ENCODE results near the gene MAN1B1. TPM values are rescaled to one million over a fixed set of nuclear protein-coding genes. Genes with fewer than 3 reads are reported as not detected.

Gene MAN1B1
- total RNA-seq, 1 donor from 2014 or later, result 109 TPM

DNA sequence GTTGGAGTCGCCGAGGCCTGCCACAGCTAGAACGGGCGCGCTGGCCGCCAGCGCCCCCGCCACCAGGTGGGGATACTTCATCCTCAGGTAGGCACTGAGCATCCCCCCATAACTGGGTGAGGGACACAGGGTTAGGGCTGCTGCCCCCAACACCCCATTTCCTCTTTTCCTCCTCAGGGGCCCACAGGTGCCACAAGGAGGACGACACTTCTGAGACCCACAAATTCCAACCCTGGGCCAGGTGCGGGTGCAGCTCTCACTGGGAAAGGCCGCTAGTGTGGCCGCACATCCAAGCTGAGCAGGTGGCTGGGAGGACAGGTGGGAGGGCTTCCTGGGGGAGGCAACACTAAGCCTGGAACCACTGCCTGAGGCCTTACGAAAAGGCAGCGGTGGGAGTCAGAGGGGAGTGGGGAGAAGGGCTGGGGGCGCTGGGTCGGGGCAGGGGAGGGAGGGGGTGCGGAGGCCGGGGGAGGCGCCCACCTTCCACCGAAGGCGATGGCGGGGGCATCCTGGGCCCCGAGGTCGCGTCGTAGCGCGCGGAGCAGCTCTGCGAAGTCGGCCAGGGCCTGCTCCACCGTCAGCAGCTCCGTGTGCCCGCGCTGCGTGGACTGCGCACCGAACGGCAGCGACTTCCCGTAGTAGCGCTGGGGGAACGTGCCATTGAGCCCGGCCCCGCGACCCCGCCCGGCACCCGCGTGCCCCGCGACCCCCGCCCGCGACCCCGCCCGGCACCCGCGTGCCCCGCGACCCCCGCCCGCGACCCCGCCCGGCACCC lies 26.8 kb downstream of the MAN1B1 start:
- H3K9me3 Mint-ChIP-seq (ENCODE audit: unreplicated experiment), result no peaks in the 10 kb centered on the region
- TF ChIP-seq, protein P1, sequence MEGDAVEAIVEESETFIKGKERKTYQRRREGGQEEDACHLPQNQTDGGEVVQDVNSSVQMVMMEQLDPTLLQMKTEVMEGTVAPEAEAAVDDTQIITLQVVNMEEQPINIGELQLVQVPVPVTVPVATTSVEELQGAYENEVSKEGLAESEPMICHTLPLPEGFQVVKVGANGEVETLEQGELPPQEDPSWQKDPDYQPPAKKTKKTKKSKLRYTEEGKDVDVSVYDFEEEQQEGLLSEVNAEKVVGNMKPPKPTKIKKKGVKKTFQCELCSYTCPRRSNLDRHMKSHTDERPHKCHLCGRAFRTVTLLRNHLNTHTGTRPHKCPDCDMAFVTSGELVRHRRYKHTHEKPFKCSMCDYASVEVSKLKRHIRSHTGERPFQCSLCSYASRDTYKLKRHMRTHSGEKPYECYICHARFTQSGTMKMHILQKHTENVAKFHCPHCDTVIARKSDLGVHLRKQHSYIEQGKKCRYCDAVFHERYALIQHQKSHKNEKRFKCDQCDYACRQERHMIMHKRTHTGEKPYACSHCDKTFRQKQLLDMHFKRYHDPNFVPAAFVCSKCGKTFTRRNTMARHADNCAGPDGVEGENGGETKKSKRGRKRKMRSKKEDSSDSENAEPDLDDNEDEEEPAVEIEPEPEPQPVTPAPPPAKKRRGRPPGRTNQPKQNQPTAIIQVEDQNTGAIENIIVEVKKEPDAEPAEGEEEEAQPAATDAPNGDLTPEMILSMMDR (IDR thresholded peaks at IDR 0.05), result no peak
- peaks cover 4% of the 10 kb centered on the region for H3K36me3 Mint-ChIP-seq (ENCODE audit: unreplicated experiment)
- no peak overlapping the region for H3K27ac Mint-ChIP-seq (ENCODE audit: unreplicated experiment)
- no peaks in the 10 kb centered on the region for H3K27me3 Mint-ChIP-seq (ENCODE audit: unreplicated experiment)
- H3K4me1 Mint-ChIP-seq (ENCODE audit: unreplicated experiment), result peaks cover 3% of the 10 kb centered on the region
- no peak for DNase-seq (ENCODE audit: extremely low spot score, unreplicated experiment)
- peak overlapping the region; percentile 59 for H3K4me3 Mint-ChIP-seq (ENCODE audit: unreplicated experiment)

DNA sequence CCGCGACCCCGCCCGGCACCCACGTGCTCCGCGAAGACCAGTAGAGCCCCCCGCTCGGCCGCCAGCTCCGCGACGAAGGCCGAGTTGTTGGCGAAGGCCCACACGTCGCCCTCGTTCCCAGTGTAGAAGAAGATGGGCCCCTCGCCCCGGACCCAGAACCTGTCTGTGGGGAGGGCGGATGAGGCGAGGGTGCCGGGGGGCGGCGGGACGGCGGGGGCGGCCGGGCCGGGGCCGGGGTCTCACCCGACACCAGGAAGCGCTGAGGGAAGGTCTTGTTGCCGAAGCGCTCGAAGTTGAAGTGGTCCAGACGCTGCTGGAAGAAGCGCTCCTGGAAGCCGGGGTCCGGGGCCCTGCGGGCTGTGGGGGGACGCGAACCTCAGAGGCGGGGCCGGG lies 27.4 kb downstream of the MAN1B1 start:
- DNase-seq (ENCODE audit: extremely low spot score, unreplicated experiment), result no peak
- peak overlapping the region; percentile 38 for H3K4me3 Mint-ChIP-seq (ENCODE audit: unreplicated experiment)
- H3K27ac Mint-ChIP-seq (ENCODE audit: unreplicated experiment), result no peak overlapping the region
- H3K4me1 Mint-ChIP-seq (ENCODE audit: unreplicated experiment), result peaks cover 3% of the 10 kb centered on the region
- H3K36me3 Mint-ChIP-seq (ENCODE audit: unreplicated experiment), result peaks cover under 1% of the 10 kb centered on the region
- TF ChIP-seq, protein P1 (IDR thresholded peaks at IDR 0.05), result no peak
- H3K9me3 Mint-ChIP-seq (ENCODE audit: unreplicated experiment), result no peaks in the 10 kb centered on the region
- H3K27me3 Mint-ChIP-seq (ENCODE audit: unreplicated experiment), result no peaks in the 10 kb centered on the region

DNA sequence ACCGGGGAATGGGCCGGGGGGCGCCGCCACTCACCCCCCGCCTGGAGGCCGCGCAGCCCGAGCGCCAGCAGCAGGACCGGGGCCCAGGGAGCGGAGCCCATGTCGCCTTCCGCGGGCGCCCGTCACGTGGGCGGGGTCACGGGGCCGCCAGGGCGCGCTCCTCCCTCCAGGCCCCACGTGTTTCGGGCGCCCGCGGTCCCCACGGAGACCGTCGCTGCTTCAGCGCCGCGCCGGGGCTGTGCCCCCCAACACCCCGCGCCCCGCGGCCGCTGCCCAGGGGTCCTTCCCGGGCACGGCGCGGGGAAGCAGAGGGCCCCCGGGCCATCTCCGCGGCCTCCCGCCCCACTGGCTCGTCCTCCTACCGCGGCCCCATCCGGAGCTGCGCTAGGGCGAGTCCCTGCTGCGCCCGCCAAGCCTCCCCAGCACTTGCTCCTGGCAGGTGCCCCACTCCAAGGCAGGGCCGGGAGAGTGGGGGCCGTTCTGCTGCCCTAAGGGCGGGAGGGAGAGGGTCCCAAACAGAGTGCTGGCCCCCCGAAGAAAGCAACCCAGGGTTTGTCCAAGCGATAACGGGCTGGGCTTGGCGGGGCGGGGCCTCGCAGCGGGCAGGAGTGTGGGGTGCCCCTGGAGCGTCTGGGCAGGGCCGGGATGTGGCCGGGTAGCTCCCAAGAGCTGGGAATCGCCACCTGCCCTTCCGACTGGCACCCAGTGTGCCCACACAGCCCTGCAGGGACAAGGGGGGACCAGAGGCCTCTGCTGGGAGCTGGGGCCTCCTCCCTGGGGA lies 28.0 kb downstream of the MAN1B1 start, which contains the start of gene DPP7:
Gene DPP7, minus strand, starts transcription at position 121 of the 781 bp plus-strand sequence. Its CDS starts 20 bp downstream, at position 101.
- Mint-ChIP-seq H3K9me3 (ENCODE audit: unreplicated experiment) (no peaks in the 10 kb centered on the region), H3K27ac (ENCODE audit: unreplicated experiment) (no peak within 1 kb of the TSS), H3K4me1 (ENCODE audit: unreplicated experiment) (peaks cover 3% of the 10 kb centered on the region), H3K36me3 (ENCODE audit: unreplicated experiment) (no peaks in the 10 kb centered on the region), H3K4me3 (ENCODE audit: unreplicated experiment) (peak within 1 kb of the TSS; percentile 59), H3K27me3 (ENCODE audit: unreplicated experiment) (no peaks in the 10 kb centered on the region)
- TF ChIP-seq, protein P1 (IDR thresholded peaks at IDR 0.05), result no peak
- DNase-seq (ENCODE audit: extremely low spot score, unreplicated experiment), result no peak

DNA sequence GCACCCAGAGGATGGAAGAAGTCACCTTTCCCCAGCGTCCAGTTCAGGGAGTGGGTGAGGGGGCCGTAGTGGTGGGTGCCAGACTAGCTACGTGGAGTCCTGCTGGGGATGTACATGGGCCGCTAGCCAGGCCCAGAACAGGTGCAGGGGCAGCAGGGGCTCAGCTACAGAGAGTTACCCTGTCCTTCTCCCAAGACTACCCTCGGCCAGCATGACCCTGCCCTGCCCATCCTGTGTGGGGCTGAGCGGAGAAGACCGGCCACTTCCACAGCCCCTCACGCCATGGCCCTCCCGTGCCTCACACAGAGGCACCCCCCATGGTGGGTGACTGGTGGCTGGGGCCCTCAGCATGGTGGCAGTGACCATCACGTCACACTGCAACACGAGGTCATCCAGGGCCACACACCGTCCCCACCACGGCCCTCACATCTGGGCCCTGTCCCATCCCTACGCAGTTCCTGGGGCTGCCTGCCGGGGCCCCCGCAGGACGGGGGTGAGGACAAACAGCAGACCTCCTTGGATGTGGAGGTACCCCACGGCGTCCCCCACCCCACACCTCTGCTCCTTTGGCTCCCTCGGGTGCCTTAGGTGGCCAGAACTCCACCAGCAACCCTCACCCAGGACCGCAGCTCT lies 28.7 kb downstream of the MAN1B1 start:
- Mint-ChIP-seq H3K36me3 (ENCODE audit: unreplicated experiment) (no peaks in the 10 kb centered on the region), H3K4me1 (ENCODE audit: unreplicated experiment) (peaks cover 3% of the 10 kb centered on the region), H3K9me3 (ENCODE audit: unreplicated experiment) (no peaks in the 10 kb centered on the region), H3K4me3 (ENCODE audit: unreplicated experiment) (no peak overlapping the region), H3K27me3 (ENCODE audit: unreplicated experiment) (no peaks in the 10 kb centered on the region), H3K27ac (ENCODE audit: unreplicated experiment) (no peak overlapping the region)
- no peak for DNase-seq (ENCODE audit: extremely low spot score, unreplicated experiment)
- TF ChIP-seq, protein P1 (IDR thresholded peaks at IDR 0.05), result no peak
